K562 (cell line): ENCODE measurements around the gene ACTN3. TPM values are rescaled to one million over a fixed set of nuclear protein-coding genes. Genes with fewer than 3 reads are reported as not detected.

ENCODE experiments used
- BMI1 ChIP-seq: fragments of 150-350 bp; IDR thresholded peaks from 2 replicates; pipeline ENCODE4 v1.6.1; 2014; ENCODE audit warnings: low read length
- CBFA2T2 ChIP-seq: fragments of 450-650 bp; conservative IDR thresholded peaks from 2 replicates; pipeline ENCODE4 v1.6.1; 2017; ENCODE audit warnings: mild to moderate bottlenecking
- CHD1 ChIP-seq: fragments of 200-600 bp; sonication (generic); IDR thresholded peaks from one replicate; pipeline ENCODE4 v1.6.1; 2012; ENCODE audit warnings: mild to moderate bottlenecking, moderate library complexity, low read length, inconsistent platforms
- DMBX1 ChIP-seq: fragments of 250-450 bp; sonication (Bioruptor Pico); IDR thresholded peaks from 2 replicates; pipeline ENCODE4 v1.8.0; 2022; ENCODE audit warnings: inconsistent platforms, mild to moderate bottlenecking, moderate library complexity, borderline replicate concordance
- ESRRB ChIP-seq: fragments of 250-450 bp; sonication (Bioruptor Pico); IDR thresholded peaks from 2 replicates; pipeline ENCODE4 v1.5.0; 2020; ENCODE audit warnings: mild to moderate bottlenecking, moderate library complexity, borderline replicate concordance
- GTF2E2 ChIP-seq: fragments of 200-800 bp; sonication (Bioruptor generic); IDR thresholded peaks from 2 replicates; pipeline ENCODE4 v1.6.1; 2016; ENCODE audit warnings: missing genetic modification characterization, missing compliant biosample characterization
- ILK ChIP-seq: fragments of 450-650 bp; IDR thresholded peaks from 2 replicates; pipeline ENCODE4 v1.6.1; 2016; ENCODE audit warnings: missing genetic modification characterization, low read depth, mild to moderate bottlenecking, missing compliant biosample characterization, moderate library complexity, borderline replicate concordance
- MLX ChIP-seq, 2 experiments: fragments of 450-650 bp in 1 of 2; sonication (generic) in 1 of 2; formaldehyde crosslinking; conservative IDR thresholded peaks; 2 replicates each; pipeline versions ENCODE4 v1.4.0 to v1.8.1; 2020 to 2022; ENCODE audit warnings: mild to moderate bottlenecking in 1 of 2, missing genetic modification reagents in 1 of 2
- NCOA4 ChIP-seq: fragments of 450-650 bp; IDR thresholded peaks from 2 replicates; pipeline ENCODE4 v1.6.1; 2018; ENCODE audit warnings: mild to moderate bottlenecking; ENCODE audit not compliant: partially characterized antibody
- NFE2 ChIP-seq: IDR thresholded peaks from 2 replicates; pipeline ENCODE4 v1.6.1; 2014; ENCODE audit warnings: antibody characterized with exemption, low read depth
- POLR2H ChIP-seq: IDR thresholded peaks from 2 replicates; pipeline ENCODE4 v1.6.1; 2016; ENCODE audit warnings: missing genetic modification characterization, low read depth, mild to moderate bottlenecking, control low read depth, missing compliant biosample characterization, moderate library complexity
- POLR3G ChIP-seq: IDR thresholded peaks from 2 replicates; pipeline ENCODE4 v1.6.1; 2011; ENCODE audit not compliant: insufficient read length, insufficient replicate concordance; ENCODE audit errors: extremely low read depth
- RCOR1 ChIP-seq, 2 experiments: IDR thresholded peaks; 2 replicates each; pipeline ENCODE4 v1.6.1; 2012; ENCODE audit warnings: low read depth in 2 of 2, low read length in 2 of 2, borderline replicate concordance in 1 of 2, improper control_type of control experiment in 1 of 2
- SMARCB1 ChIP-seq: IDR thresholded peaks from 2 replicates; pipeline ENCODE4 v1.6.1; 2011; ENCODE audit warnings: improper control_type of control experiment, low read depth; ENCODE audit not compliant: insufficient read length
- STAG1 ChIP-seq: sonication (generic); formaldehyde crosslinking; IDR thresholded peaks from 2 replicates; pipeline ENCODE4 v1.5.0; 2020; ENCODE audit warnings: missing genetic modification reagents, borderline replicate concordance
- TRIM24 ChIP-seq, 2 experiments: fragments of 450-650 bp; IDR thresholded peaks; 2 replicates each; pipeline ENCODE4 v1.6.1; 2016
- ZNF12 ChIP-seq: sonication (generic); formaldehyde crosslinking; IDR thresholded peaks from 2 replicates; pipeline ENCODE4 v1.4.0; 2020; ENCODE audit warnings: mild to moderate bottlenecking, missing genetic modification reagents
- polyA plus RNA-seq, 8 experiments: library from polyadenylated mRNA; depleted of rRNA in 4 of 8; stranded (reverse) in 5 of 8; unstranded in 3 of 8; fragments of >200 nt; fragmentation: Nextera tagmentation in 2 of 8; fragmentation: Illumina TruSeq in 1 of 8; extraction: Ambion mirVana in 2 of 8; extraction: Trizol in 1 of 8; gene quantifications; 2 replicates each; pipeline versions ENCODE4 v1.2.1 to v1.2.3, GENCODE V29; 2011 to 2014; ENCODE audit warnings: inconsistent platforms in 1 of 8, missing spikeins in 1 of 8
- total RNA-seq, 7 experiments: library from RNA; depleted of rRNA in 6 of 7; stranded (reverse); fragments of >200 nt in 6 of 7; fragmentation: Illumina TruSeq in 2 of 7; extraction: Trizol in 2 of 7; gene quantifications; 2 replicates each; pipeline versions ENCODE4 v1.2.1 to v1.2.3, GENCODE V29; 2011 to 2021; ENCODE audit warnings: low replicate concordance in 1 of 7
- TF ChIP-seq, protein P1 (sequence below): sonication (generic); formaldehyde crosslinking; IDR thresholded peaks from 2 replicates; pipeline ENCODE4 v1.5.0; 2020; ENCODE audit warnings: missing genetic modification reagents
- TF ChIP-seq, protein P2 (sequence below), 3 experiments: fragments of 200-800 bp in 1 of 3; sonication (Bioruptor generic) in 1 of 3; sonication (generic) in 1 of 3; formaldehyde crosslinking in 1 of 3; IDR thresholded peaks; 2 replicates each; pipeline versions ENCODE4 v1.6.1 to v1.8.0; 2016 to 2022; ENCODE audit warnings: mild to moderate bottlenecking in 2 of 3, missing compliant biosample characterization in 2 of 3, missing genetic modification characterization in 2 of 3, missing genetic modification reagents in 1 of 3
- TF ChIP-seq, protein P3 (sequence below): sonication (generic); formaldehyde crosslinking; IDR thresholded peaks from 2 replicates; pipeline ENCODE4 v1.8.1; 2022; ENCODE audit warnings: missing genetic modification reagents
- TF ChIP-seq, protein P4 (sequence below): IDR thresholded peaks from 3 replicates; pipeline ENCODE4 v1.6.1; 2011; ENCODE audit warnings: borderline replicate concordance, mild to moderate bottlenecking, moderate library complexity; ENCODE audit not compliant: insufficient read length; ENCODE audit errors: extremely low read depth

The ACTN3 gene
- total and polyA plus RNA-seq, 9 of the 15 experiments (the other 6 are each of a cell fraction or from before 2014, with no cell fraction given) = not detected

GRCh38 chr11:66546368-66546965 is at the start of gene ACTN3 (continued):
- TF ChIP-seq POLR3G (no peak), SMARCB1 (no peak), POLR2H (no peak), NFE2 (no peak), ESRRB (CRISPR knock-in tag) (no peak), MLX (CRISPR knock-in tag; conservative IDR thresholded peaks at IDR 0.05) (no peak), NCOA4 (peak; percentile 49), ZNF12 (CRISPR knock-in tag) (no peak), GTF2E2 (no peak), CBFA2T2 (no peak), DMBX1 (peak; percentile 26; the same call in 1 of the 2 replicates), CHD1 (no peak), STAG1 (CRISPR knock-in tag) (no peak), RCOR1 (IDR thresholded peaks at IDR 0.05; ENCODE audit: borderline replicate concordance in 1 of 2, low read depth in 2 of 2, low read length in 2 of 2) (peak; percentile 55 to 91; a peak in 3 of 4 replicates), ILK (tag) (no peak), BMI1 (no peak), TRIM24 (IDR thresholded peaks at IDR 0.05) (0 out of 4 replicates have a peak, but pooled peaks of 1 of the 2 experiments have one; percentile 5)
- TF ChIP-seq, protein P1, sequence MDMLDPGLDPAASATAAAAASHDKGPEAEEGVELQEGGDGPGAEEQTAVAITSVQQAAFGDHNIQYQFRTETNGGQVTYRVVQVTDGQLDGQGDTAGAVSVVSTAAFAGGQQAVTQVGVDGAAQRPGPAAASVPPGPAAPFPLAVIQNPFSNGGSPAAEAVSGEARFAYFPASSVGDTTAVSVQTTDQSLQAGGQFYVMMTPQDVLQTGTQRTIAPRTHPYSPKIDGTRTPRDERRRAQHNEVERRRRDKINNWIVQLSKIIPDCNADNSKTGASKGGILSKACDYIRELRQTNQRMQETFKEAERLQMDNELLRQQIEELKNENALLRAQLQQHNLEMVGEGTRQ = no peak
- TF ChIP-seq, protein P2, sequence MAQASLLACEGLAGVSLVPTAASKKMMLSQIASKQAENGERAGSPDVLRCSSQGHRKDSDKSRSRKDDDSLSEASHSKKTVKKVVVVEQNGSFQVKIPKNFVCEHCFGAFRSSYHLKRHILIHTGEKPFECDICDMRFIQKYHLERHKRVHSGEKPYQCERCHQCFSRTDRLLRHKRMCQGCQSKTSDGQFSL (CRISPR knock-in tag; IDR thresholded peaks at IDR 0.05) = no peak
- TF ChIP-seq, protein P2 (tag; IDR thresholded peaks at IDR 0.05) = 0 out of 4 replicates have a peak, but pooled peaks of 1 of the 2 experiments have one; percentile 9
- TF ChIP-seq, protein P3, sequence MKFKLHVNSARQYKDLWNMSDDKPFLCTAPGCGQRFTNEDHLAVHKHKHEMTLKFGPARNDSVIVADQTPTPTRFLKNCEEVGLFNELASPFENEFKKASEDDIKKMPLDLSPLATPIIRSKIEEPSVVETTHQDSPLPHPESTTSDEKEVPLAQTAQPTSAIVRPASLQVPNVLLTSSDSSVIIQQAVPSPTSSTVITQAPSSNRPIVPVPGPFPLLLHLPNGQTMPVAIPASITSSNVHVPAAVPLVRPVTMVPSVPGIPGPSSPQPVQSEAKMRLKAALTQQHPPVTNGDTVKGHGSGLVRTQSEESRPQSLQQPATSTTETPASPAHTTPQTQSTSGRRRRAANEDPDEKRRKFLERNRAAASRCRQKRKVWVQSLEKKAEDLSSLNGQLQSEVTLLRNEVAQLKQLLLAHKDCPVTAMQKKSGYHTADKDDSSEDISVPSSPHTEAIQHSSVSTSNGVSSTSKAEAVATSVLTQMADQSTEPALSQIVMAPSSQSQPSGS (CRISPR knock-in tag) = no peak
- TF ChIP-seq, protein P4, sequence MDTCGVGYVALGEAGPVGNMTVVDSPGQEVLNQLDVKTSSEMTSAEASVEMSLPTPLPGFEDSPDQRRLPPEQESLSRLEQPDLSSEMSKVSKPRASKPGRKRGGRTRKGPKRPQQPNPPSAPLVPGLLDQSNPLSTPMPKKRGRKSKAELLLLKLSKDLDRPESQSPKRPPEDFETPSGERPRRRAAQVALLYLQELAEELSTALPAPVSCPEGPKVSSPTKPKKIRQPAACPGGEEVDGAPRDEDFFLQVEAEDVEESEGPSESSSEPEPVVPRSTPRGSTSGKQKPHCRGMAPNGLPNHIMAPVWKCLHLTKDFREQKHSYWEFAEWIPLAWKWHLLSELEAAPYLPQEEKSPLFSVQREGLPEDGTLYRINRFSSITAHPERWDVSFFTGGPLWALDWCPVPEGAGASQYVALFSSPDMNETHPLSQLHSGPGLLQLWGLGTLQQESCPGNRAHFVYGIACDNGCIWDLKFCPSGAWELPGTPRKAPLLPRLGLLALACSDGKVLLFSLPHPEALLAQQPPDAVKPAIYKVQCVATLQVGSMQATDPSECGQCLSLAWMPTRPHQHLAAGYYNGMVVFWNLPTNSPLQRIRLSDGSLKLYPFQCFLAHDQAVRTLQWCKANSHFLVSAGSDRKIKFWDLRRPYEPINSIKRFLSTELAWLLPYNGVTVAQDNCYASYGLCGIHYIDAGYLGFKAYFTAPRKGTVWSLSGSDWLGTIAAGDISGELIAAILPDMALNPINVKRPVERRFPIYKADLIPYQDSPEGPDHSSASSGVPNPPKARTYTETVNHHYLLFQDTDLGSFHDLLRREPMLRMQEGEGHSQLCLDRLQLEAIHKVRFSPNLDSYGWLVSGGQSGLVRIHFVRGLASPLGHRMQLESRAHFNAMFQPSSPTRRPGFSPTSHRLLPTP = no peak
